H1 (cell line): ENCODE measurements around the gene NEURL1B. TPM values are rescaled to one million over a fixed set of nuclear protein-coding genes. Genes with fewer than 3 reads are reported as not detected.
A peak's percentile ranks its signal among the peaks of the same experiment; 100 is the strongest.

Experiments used
- CTCF ChIA-PET: fragments of 300-600 bp; sonication (Branson Sonifier 250); formaldehyde crosslinking; loops from one replicate; lab custom pipeline; 2021; ENCODE audit not compliant: partially characterized antibody; lab: Charles Lee
- POLR2A ChIA-PET: fragments of 300-600 bp; sonication (Branson Sonifier 250); formaldehyde crosslinking; loops from one replicate; lab custom pipeline; 2021; ENCODE audit warnings: inconsistent platforms; ENCODE audit not compliant: partially characterized antibody; lab: Charles Lee
- DNase-seq, 2 experiments: peaks; one replicate each; pipeline versions ENCODE4 v3.0.0 to v3.0.0-alpha.2; 2010 to 2022; ENCODE audit warnings: low spot score in 2 of 2, low read depth in 1 of 2, mixed read lengths in 1 of 2
- FAIRE-seq: peaks from 2 replicates; lab custom pipeline; 2011; peaks lifted over from hg19 to GRCh38; lab: Jason Lieb, UNC
- H2AFZ ChIP-seq: 2 replicates; pipeline ENCODE4 v1.8.1; 2012; ENCODE audit warnings: low read length, inconsistent platforms
- H2AK5ac ChIP-seq: 2 replicates; pipeline ENCODE4 v1.6.1; 2013; ENCODE audit warnings: low read depth, low read length
- H2BK120ac ChIP-seq: replicated peaks from 2 replicates; pipeline ENCODE3; 2013; ENCODE audit warnings: low read depth, low read length, inconsistent platforms
- H2BK12ac ChIP-seq: 2 replicates; pipeline ENCODE4 v1.6.1; 2013; ENCODE audit warnings: low read depth, low read length
- H2BK15ac ChIP-seq: 2 replicates; pipeline ENCODE4 v1.6.1; 2013; ENCODE audit warnings: low read length
- H2BK20ac ChIP-seq: 2 replicates; pipeline ENCODE4 v1.6.1; 2013; ENCODE audit warnings: low read length
- H2BK5ac ChIP-seq: 2 replicates; pipeline ENCODE4 v1.6.1; 2013; ENCODE audit warnings: low read depth, low read length
- H3K14ac ChIP-seq: 2 replicates; pipeline ENCODE4 v1.6.1; 2013; ENCODE audit warnings: inconsistent platforms; ENCODE audit not compliant: insufficient read length
- H3K18ac ChIP-seq: 2 replicates; pipeline ENCODE4 v1.6.1; 2013; ENCODE audit warnings: low read length; ENCODE audit errors: extremely low read depth
- H3K23ac ChIP-seq: 2 replicates; pipeline ENCODE4 v1.6.1; 2013; ENCODE audit warnings: inconsistent platforms; ENCODE audit not compliant: insufficient read length
- H3K23me2 ChIP-seq: 2 replicates; pipeline ENCODE4 v1.6.1; 2013; ENCODE audit warnings: low read depth, low read length
- H3K27ac ChIP-seq: 2 replicates; pipeline ENCODE4 v1.6.1; 2011; ENCODE audit warnings: low read depth, low read length, inconsistent platforms
- H3K27me3 ChIP-seq, 4 experiments: replicated peaks in 1 of 4; 1 replicate in 1 of 4; 2 replicates in 3 of 4; pipeline versions ENCODE4 v1.6.1 to v1.8.1; 2011 to 2013; ENCODE audit warnings: low read length in 3 of 4, mild to moderate bottlenecking in 3 of 4, inconsistent platforms in 2 of 4, mixed read lengths in 2 of 4, moderate library complexity in 1 of 4; ENCODE audit not compliant: control insufficient read depth in 3 of 4, insufficient read depth in 3 of 4; ENCODE audit errors: extremely low read depth in 1 of 4
- H3K36me3 ChIP-seq, 4 experiments: 2 replicates each; pipeline versions ENCODE4 v1.6.1 to v1.8.1; 2011 to 2013; ENCODE audit warnings: mild to moderate bottlenecking in 4 of 4, low read length in 3 of 4, moderate library complexity in 2 of 4, control low read depth in 1 of 4, inconsistent platforms in 1 of 4; ENCODE audit not compliant: insufficient read depth in 4 of 4, control insufficient read depth in 2 of 4
- H3K4ac ChIP-seq: replicated peaks from 2 replicates; pipeline ENCODE3; 2013; ENCODE audit warnings: low read length, low read depth, mixed read lengths, inconsistent platforms; ENCODE audit not compliant: insufficient read length
- H3K4me1 ChIP-seq, 4 experiments: replicated peaks in 1 of 4; 1 replicate in 1 of 4; 2 replicates in 3 of 4; pipeline versions ENCODE4 v1.6.1 to v1.8.1; 2011 to 2013; ENCODE audit warnings: low read length in 3 of 4, inconsistent platforms in 2 of 4, mixed read lengths in 1 of 4; ENCODE audit not compliant: insufficient read depth in 4 of 4, control insufficient read depth in 3 of 4
- H3K4me2 ChIP-seq, 2 experiments: 2 replicates each; pipeline versions ENCODE4 v1.6.1 to v1.8.1; 2011 to 2013; ENCODE audit warnings: low read depth in 2 of 2, low read length in 2 of 2, control low read depth in 1 of 2, inconsistent platforms in 1 of 2, mild to moderate bottlenecking in 1 of 2; ENCODE audit not compliant: insufficient read depth in 1 of 2
- H3K4me3 ChIP-seq, 4 experiments: fragments of 200-600, 300-600 bp in 1 of 4; sonication (generic), shearing (Covaris generic), sonication (Bioruptor Twin) in 1 of 4; 2 replicates each; pipeline versions ENCODE4 v1.5.1 to v1.8.1; 2011 to 2016; ENCODE audit warnings: low read length in 4 of 4, low read depth in 3 of 4, control low read depth in 2 of 4, inconsistent platforms in 2 of 4, mild to moderate bottlenecking in 2 of 4, mixed read lengths in 1 of 4, moderate library complexity in 1 of 4; ENCODE audit not compliant: insufficient read depth in 2 of 4; ENCODE audit errors: extremely low read depth in 1 of 4
- H3K56ac ChIP-seq: replicated peaks from 2 replicates; pipeline ENCODE3; 2013; ENCODE audit warnings: low read depth, mild to moderate bottlenecking, mixed read lengths, low read length, inconsistent platforms; ENCODE audit not compliant: insufficient read length
- H3K79me1 ChIP-seq: 2 replicates; pipeline ENCODE4 v1.6.1; 2013; ENCODE audit warnings: low read depth, low read length, control low read depth
- H3K79me2 ChIP-seq, 2 experiments: 2 replicates each; pipeline versions ENCODE4 v1.6.1 to v1.8.1; 2012 to 2013; ENCODE audit warnings: low read length in 2 of 2, mild to moderate bottlenecking in 2 of 2, inconsistent platforms in 1 of 2; ENCODE audit not compliant: insufficient read depth in 2 of 2, control insufficient read depth in 1 of 2
- H3K9ac ChIP-seq, 4 experiments: replicated peaks in 1 of 4; 1 replicate in 1 of 4; 2 replicates in 3 of 4; pipeline versions ENCODE4 v1.6.1 to v1.8.1; 2011 to 2013; ENCODE audit warnings: low read depth in 3 of 4, low read length in 3 of 4, control low read depth in 2 of 4, mild to moderate bottlenecking in 2 of 4, moderate library complexity in 2 of 4, inconsistent platforms in 1 of 4; ENCODE audit errors: extremely low read depth in 1 of 4
- H3K9me3 ChIP-seq, 2 experiments: 2 replicates each; pipeline versions ENCODE4 v1.6.1 to v1.8.1; 2012 to 2013; ENCODE audit warnings: mild to moderate bottlenecking in 2 of 2, moderate library complexity in 2 of 2, control low read depth in 1 of 2, inconsistent platforms in 1 of 2, low read depth in 1 of 2, low read length in 1 of 2, mixed read lengths in 1 of 2; ENCODE audit not compliant: insufficient read depth in 2 of 2
- H4K20me1 ChIP-seq, 2 experiments: replicated peaks in 1 of 2; 2 replicates each; pipeline versions ENCODE3 to v1.8.1; 2011 to 2013; ENCODE audit warnings: inconsistent platforms in 2 of 2, low read length in 2 of 2, mild to moderate bottlenecking in 1 of 2; ENCODE audit not compliant: insufficient read depth in 2 of 2, control insufficient read depth in 1 of 2
- H4K5ac ChIP-seq: 2 replicates; pipeline ENCODE4 v1.6.1; 2013; ENCODE audit warnings: low read length, low read depth, mixed read lengths, inconsistent platforms; ENCODE audit not compliant: insufficient read length
- H4K8ac ChIP-seq: 2 replicates; pipeline ENCODE4 v1.8.0; 2013; ENCODE audit warnings: mild to moderate bottlenecking, moderate library complexity, low read length, inconsistent platforms; ENCODE audit not compliant: insufficient read depth; ENCODE audit errors: extremely low read depth
- H4K91ac ChIP-seq: replicated peaks from 2 replicates; pipeline ENCODE3; 2013; ENCODE audit warnings: low read length, mixed read lengths, inconsistent platforms; ENCODE audit not compliant: insufficient read length
- BCL11A ChIP-seq, 2 experiments: IDR thresholded peaks; one replicate each; pipeline ENCODE4 v1.6.1; 2011; ENCODE audit warnings: low read depth in 2 of 2, low read length in 2 of 2, mild to moderate bottlenecking in 2 of 2
- BRCA1 ChIP-seq: IDR thresholded peaks from 2 replicates; pipeline ENCODE4 v1.6.1; 2012; ENCODE audit warnings: low read depth, low read length, improper control_type of control experiment
- CREB1 ChIP-seq: IDR thresholded peaks from 2 replicates; pipeline ENCODE4 v1.6.1; 2012; ENCODE audit warnings: inconsistent platforms
- E2F6 ChIP-seq: IDR thresholded peaks from 2 replicates; pipeline ENCODE4 v1.6.1; 2012; ENCODE audit warnings: inconsistent platforms
- EP300 ChIP-seq, 2 experiments: IDR thresholded peaks; 1 replicate in 1 of 2; 2 replicates in 1 of 2; pipeline ENCODE4 v1.6.1; 2011 to 2012; ENCODE audit warnings: low read depth in 2 of 2, low read length in 2 of 2, mild to moderate bottlenecking in 2 of 2, borderline replicate concordance in 1 of 2, inconsistent platforms in 1 of 2, moderate library complexity in 1 of 2
- GABPA ChIP-seq: IDR thresholded peaks from 2 replicates; pipeline ENCODE4 v1.6.1; 2011; ENCODE audit warnings: mild to moderate bottlenecking, low read length, moderate library complexity, borderline replicate concordance; ENCODE audit not compliant: insufficient read depth
- HDAC2 ChIP-seq, 2 experiments: fragments of 300-600 bp in 1 of 2; sonication (generic) in 1 of 2; IDR thresholded peaks; 2 replicates each; pipeline ENCODE4 v1.6.1; 2011 to 2012; ENCODE audit warnings: low read depth in 2 of 2, low read length in 2 of 2, mild to moderate bottlenecking in 2 of 2, moderate library complexity in 2 of 2, borderline replicate concordance in 1 of 2, inconsistent platforms in 1 of 2
- KDM5A ChIP-seq: fragments of 200-600 bp; IDR thresholded peaks from 2 replicates; pipeline ENCODE4 v1.7.1; 2012; ENCODE audit warnings: mild to moderate bottlenecking, low read length, inconsistent platforms, mixed read lengths
- SP2 ChIP-seq: IDR thresholded peaks from 2 replicates; pipeline ENCODE4 v1.6.1; 2012; ENCODE audit warnings: mild to moderate bottlenecking, low read length, inconsistent platforms
- TAF7 ChIP-seq: optimal IDR thresholded peaks from 2 replicates; pipeline ENCODE3; 2011; ENCODE audit warnings: low read depth, mild to moderate bottlenecking, inconsistent platforms, low read length, moderate library complexity, borderline replicate concordance
- WGBS, 2 experiments: shearing (Covaris generic) in 1 of 2; methylation state at CpG; one replicate each; pipeline versions ENCODE4 v1.1.6 to v1.1.7; 2013 to 2015; ENCODE audit warnings: low lambda C conversion rate in 2 of 2, mixed read lengths in 2 of 2, inconsistent platforms in 1 of 2, low coverage in 1 of 2, missing lambda C conversion rate in 1 of 2; ENCODE audit not compliant: insufficient replicate concordance in 2 of 2, insufficient coverage in 1 of 2, insufficient read length in 1 of 2; ENCODE audit errors: extremely low coverage in 1 of 2, missing lambda C conversion rate in 1 of 2; 5-methylcytosine and 5-hydroxymethylcytosine counted together
- polyA plus RNA-seq, 7 experiments: library from polyadenylated mRNA; depleted of rRNA in 3 of 7; stranded (reverse) in 5 of 7; unstranded in 2 of 7; fragments of >200 nt in 5 of 7; fragments of 200-250 nt in 2 of 7; gene quantifications; 1 replicate in 5 of 7; 2 replicates in 1 of 7; 4 replicates in 1 of 7; pipeline versions ENCODE4 v1.2.1 to v1.2.3, GENCODE V29; 2011 to 2013; ENCODE audit warnings: missing spikeins in 2 of 7, mixed read lengths in 2 of 7
- total RNA-seq: library from RNA; stranded (reverse); fragmentation: NEBNext Ultra II Directional; extraction: Animal tissue kit (Norgen Biotek cat#: 25700); gene quantifications from 2 replicates; pipeline ENCODE4 v1.2.1, GENCODE V29; 2021

NEURL1B gene
- total and polyA plus RNA-seq, 2 of the 8 experiments (the other 6 are each of a cell fraction or from before 2014, with no cell fraction given): 3.3 to 6.1 TPM

GRCh38 chr5:172632346-172633092, 8.5 kb upstream of the NEURL1B start:
- FAIRE-seq (no peak), DNase-seq (no peak)
- CTCF ChIA-PET: interaction anchor here (0.6 to 1.6 kb wide), 3 partner anchors 10 to 84 kb away, joined by 3 to 5 read pairs (median 4); no protein-coding TSS in a partner anchor
- Histone ChIP-seq H3K9me3 (no peaks in the 10 kb centered on the region), H3K4ac (no peak overlapping the region), H3K4me1 (peaks cover 1 to 8% (median 3%) of the 10 kb centered on the region in 4 experiments; a peak in 5 of 7 replicates), H3K4me3 (no peak overlapping the region), H4K8ac (no peak overlapping the region), H2BK12ac (peak overlapping the region; percentile 11; the same call in 1 of the 2 replicates), H3K18ac (no peak overlapping the region), H3K23ac (no peak overlapping the region), H4K91ac (no peak overlapping the region), H3K79me2 (no peaks in the 10 kb centered on the region), H2AK5ac (no peak overlapping the region), H3K9ac (no peak overlapping the region), H4K5ac (no peak overlapping the region), H2BK120ac (no peak overlapping the region), H3K36me3 (no peaks in the 10 kb centered on the region), H2AFZ (no peak overlapping the region), H2BK20ac (no peak overlapping the region), H2BK5ac (no peak overlapping the region), H2BK15ac (0 out of 2 replicates have a peak overlapping the region, but pooled peaks have one; percentile 5), H3K4me2 (no peak overlapping the region), H3K23me2 (no peaks in the 10 kb centered on the region), H3K79me1 (no peaks in the 10 kb centered on the region), H3K14ac (no peak overlapping the region), H3K27ac (no peak overlapping the region), H4K20me1 (no peaks in the 10 kb centered on the region), H3K56ac (no peak overlapping the region), H3K27me3 (no peaks in the 10 kb centered on the region; a peak in 2 of 7 replicates)
- POLR2A ChIA-PET: no interaction called here
- 82% methylated on average over 6 of the region's 6 CpGs; no CpG with 5 or more reads in 1 of the 2 experiments for WGBS, 2 experiments
- TF ChIP-seq SP2: no peak
- TF ChIP-seq CREB1: no peak
- no peak for TF ChIP-seq HDAC2 (IDR thresholded peaks at IDR 0.05; ENCODE audit: borderline replicate concordance in 1 of 2, low read depth in 2 of 2, low read length in 2 of 2)
- no peak for TF ChIP-seq KDM5A
- no peak for TF ChIP-seq TAF7
- no peak for TF ChIP-seq EP300 (IDR thresholded peaks at IDR 0.05; ENCODE audit: borderline replicate concordance in 1 of 2, low read depth in 2 of 2, low read length in 2 of 2)
- no peak for TF ChIP-seq E2F6
- no peak for TF ChIP-seq BCL11A (IDR thresholded peaks at IDR 0.05; ENCODE audit: low read depth in 2 of 2, low read length in 2 of 2)
- no peak for TF ChIP-seq GABPA
- TF ChIP-seq BRCA1: no peak
